Testis (tissue), 3 donors: ENCODE results near the gene NEK2. TPM values are rescaled to one million over a fixed set of nuclear protein-coding genes. Genes with fewer than 3 reads are reported as not detected.

Experiments used
- DNase-seq: peaks from one replicate; pipeline ENCODE4 v3.0.0-alpha.2; 2019
- H3K27ac ChIP-seq, 2 donors: fragments of 200-600 bp; sonication (generic); one replicate each; pipeline ENCODE4 v1.5.1; 2019
- H3K27me3 ChIP-seq: fragments of 200-600 bp; sonication (generic); one replicate; pipeline ENCODE4 v1.5.1; 2019
- H3K36me3 ChIP-seq: fragments of 200-600 bp; sonication (generic); one replicate; pipeline ENCODE4 v1.5.1; 2017; ENCODE audit warnings: low read depth; ENCODE audit errors: missing control alignments
- H3K4me1 ChIP-seq: fragments of 200-600 bp; sonication (generic); one replicate; pipeline ENCODE4 v1.5.1; 2019
- H3K4me3 ChIP-seq, 2 donors: fragments of 200-600 bp; sonication (generic); one replicate each; pipeline ENCODE4 v1.5.1; 2017 to 2019
- H3K9me3 ChIP-seq: fragments of 200-600 bp; sonication (generic); one replicate; pipeline ENCODE4 v1.5.1; 2017
- CTCF ChIP-seq, 3 experiments: fragments of 450-650 bp in 2 of 3; fragments of 200-600 bp in 1 of 3; sonication (generic) in 1 of 3; IDR thresholded peaks; one replicate each; pipeline ENCODE4 v1.5.1; 2016 to 2019; ENCODE audit warnings: antibody characterized with exemption in 3 of 3, mild to moderate bottlenecking in 2 of 3, moderate library complexity in 1 of 3
- POLR2A ChIP-seq: fragments of 450-650 bp; IDR thresholded peaks from one replicate; pipeline ENCODE4 v1.6.1; 2017; ENCODE audit warnings: antibody characterized with exemption, mild to moderate bottlenecking, moderate library complexity
- WGBS, 2 donors: methylation state at CpG; one replicate each; pipeline ENCODE4 v1.1.5; 2018; 5-methylcytosine and 5-hydroxymethylcytosine counted together
- intact Hi-C: fragments of 100-400 bp; cut with DNase I; formaldehyde crosslinking; loops from one replicate; pipeline ENCODE4 v1.15.1; 2023; ENCODE audit warnings: low total_unique reads
- polyA plus RNA-seq: library from polyadenylated mRNA; stranded (reverse); fragments of 350-450 nt; fragmentation: Illumina TruSeq; extraction: RNeasy Lipid Tissue Mini Kit (QIAGEN cat#74804); gene quantifications from one replicate; pipeline ENCODE4 v1.2.3, GENCODE V29; 2014; ENCODE audit warnings: low read depth, low replicate concordance; ENCODE audit not compliant: insufficient read depth
- total RNA-seq, 2 donors: library from RNA; depleted of rRNA; stranded (reverse); fragments of >200 nt; gene quantifications; one replicate each; pipeline ENCODE4 v1.2.3, GENCODE V29; 2016

NEK2 gene
- total and polyA plus RNA-seq, 3 donors from 2014 or later: 40.0 to 126 (median 53.9) TPM

- no peak for TF ChIP-seq CTCF (IDR thresholded peaks at IDR 0.05)
- TF ChIP-seq POLR2A: no peak
- DNase-seq: no peak
- Histone ChIP-seq H3K9me3 (no peaks in the 10 kb centered on the region), H3K4me1 (peaks cover 14% of the 10 kb centered on the region), H3K27me3 (no peaks in the 10 kb centered on the region), H3K36me3 (no peaks in the 10 kb centered on the region), H3K4me3 (no peak overlapping the region), H3K27ac (no peak overlapping the region)
- intact Hi-C loops: no loop called here
- WGBS, 2 donors: 86 to 89% methylated on average over 4 of the region's 4 CpGs
Observed at GRCh38 chr1:211642870-211643269, 32.6 kb downstream of the NEK2 start.

- no peak for TF ChIP-seq CTCF (IDR thresholded peaks at IDR 0.05)
- no peak for TF ChIP-seq POLR2A
- WGBS, 2 donors: 96 to 98% methylated on average over 2 of the region's 2 CpGs
- intact Hi-C loops: no loop called here
- Histone ChIP-seq H3K4me1 (peaks cover 14% of the 10 kb centered on the region), H3K4me3 (no peak overlapping the region), H3K9me3 (no peaks in the 10 kb centered on the region), H3K27ac (no peak overlapping the region), H3K27me3 (no peaks in the 10 kb centered on the region), H3K36me3 (no peaks in the 10 kb centered on the region)
- no peak for DNase-seq
Observed at GRCh38 chr1:211641942-211642341, 33.5 kb downstream of the NEK2 start.

DNA sequence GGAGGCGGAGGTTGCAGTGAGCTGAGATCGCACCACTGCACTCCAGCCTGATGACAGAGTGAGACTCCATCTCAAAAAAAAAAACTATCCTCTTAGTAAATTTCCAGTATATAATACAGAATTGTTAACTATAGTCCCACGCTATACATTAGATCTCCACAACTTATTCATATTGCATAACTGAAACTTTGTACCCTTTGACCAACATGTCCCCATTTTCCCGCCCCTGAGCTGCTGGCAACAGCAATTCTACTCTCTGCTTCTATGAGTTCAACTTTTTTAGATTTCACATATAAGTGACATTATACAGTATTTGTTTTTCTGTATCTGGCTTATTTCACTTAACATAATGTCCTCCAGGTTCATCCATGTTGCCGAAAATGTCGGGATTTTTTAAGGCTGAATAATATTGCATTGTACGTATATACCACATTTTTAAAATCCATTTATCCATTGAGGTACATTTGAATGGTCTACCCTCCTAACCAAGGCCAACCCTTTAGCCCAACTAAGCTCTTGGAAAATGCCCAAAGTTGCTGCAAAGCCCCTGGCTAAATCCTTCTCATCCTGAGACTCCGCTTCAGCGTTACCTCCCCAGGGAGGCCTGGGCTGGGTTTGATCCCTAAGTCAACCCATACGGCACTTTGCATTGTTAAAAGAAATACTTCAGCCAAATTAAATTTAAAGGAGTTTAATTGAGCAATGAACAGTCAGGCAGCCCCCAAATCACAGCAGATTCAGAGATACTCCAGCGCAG is 34.2 kb downstream of the NEK2 start:
- DNase-seq: no peak
- Histone ChIP-seq H3K4me3 (no peak overlapping the region), H3K4me1 (peaks cover 14% of the 10 kb centered on the region), H3K36me3 (no peaks in the 10 kb centered on the region), H3K27me3 (no peaks in the 10 kb centered on the region), H3K27ac (no peak overlapping the region), H3K9me3 (no peaks in the 10 kb centered on the region)
- no peak for TF ChIP-seq CTCF (IDR thresholded peaks at IDR 0.05)
- no peak for TF ChIP-seq POLR2A
- 86 to 96% methylated on average over 11 of the region's 11 CpGs for WGBS, 2 donors
- intact Hi-C loops: no loop called here

DNA sequence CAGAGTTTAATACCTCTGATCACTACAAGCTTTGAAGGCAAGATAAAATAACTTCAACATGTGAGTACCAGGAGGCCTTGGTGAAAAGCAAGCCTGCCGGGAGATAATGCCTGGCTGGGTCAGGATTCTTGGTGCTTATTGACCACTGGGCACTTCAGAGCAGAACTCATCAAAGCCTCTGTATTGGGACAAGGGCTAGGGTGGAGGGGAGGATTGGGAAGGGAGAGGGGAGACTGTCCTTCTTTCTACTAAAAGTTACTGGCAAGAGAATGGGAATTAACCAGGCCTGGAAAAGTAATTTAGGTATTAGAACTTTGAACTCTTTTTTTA is 35.2 kb downstream of the NEK2 start:
- WGBS, 2 donors: 58 to 80% methylated on average over 1 of the region's 1 CpG
- no peak overlapping the region for H3K4me3 ChIP-seq
- no peak overlapping the region for H3K27ac ChIP-seq
- DNase-seq: no peak
- no peaks in the 10 kb centered on the region for H3K27me3 ChIP-seq
- no peaks in the 10 kb centered on the region for H3K9me3 ChIP-seq
- intact Hi-C loops: no loop called here
- no peaks in the 10 kb centered on the region for H3K36me3 ChIP-seq
- TF ChIP-seq POLR2A: no peak
- H3K4me1 ChIP-seq: peaks cover 14% of the 10 kb centered on the region

DNA sequence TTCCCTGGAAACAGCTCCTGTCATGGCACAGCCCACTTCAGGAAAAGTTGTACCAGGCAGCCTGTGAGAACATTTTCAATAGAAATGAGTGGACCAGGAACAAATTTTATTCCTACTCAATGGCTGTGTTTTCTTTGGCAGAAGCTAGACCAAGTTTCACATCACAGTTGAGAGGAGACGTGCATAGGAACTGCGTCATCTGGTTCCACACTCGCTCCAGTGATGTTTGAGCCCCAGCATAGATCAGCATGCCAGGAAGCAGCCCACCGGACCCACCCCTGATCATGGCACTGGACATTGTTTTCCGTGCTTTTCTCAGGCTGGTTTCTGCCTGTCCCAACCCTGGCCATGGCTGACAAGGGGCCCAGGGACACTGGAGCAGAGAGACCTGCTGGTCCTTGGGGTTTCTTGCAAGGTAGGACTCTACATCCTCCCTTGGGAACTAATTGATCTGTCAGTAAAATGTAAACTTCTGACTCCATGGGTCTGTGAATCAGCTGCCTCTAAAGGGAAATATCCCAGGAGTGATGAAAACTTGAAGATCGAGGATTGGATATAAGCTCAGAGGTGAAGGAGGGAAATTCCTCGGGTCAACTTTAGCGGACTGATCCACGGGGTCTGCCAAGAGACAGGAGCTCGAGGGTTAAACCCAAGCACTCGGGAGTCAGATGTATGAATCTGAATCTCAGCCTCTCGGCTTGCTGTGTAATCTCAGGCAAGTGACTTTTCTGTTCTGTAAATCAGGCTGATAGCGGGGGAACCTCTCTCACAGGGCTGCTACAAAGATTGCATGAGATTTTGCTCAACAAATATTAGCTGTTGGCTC is 35.7 kb downstream of the NEK2 start:
- Histone ChIP-seq H3K27ac (no peak overlapping the region), H3K4me1 (peaks cover 14% of the 10 kb centered on the region), H3K36me3 (no peaks in the 10 kb centered on the region), H3K27me3 (no peaks in the 10 kb centered on the region), H3K4me3 (no peak overlapping the region), H3K9me3 (no peaks in the 10 kb centered on the region)
- DNase-seq: no peak
- WGBS, 2 donors: 53 to 65% methylated on average over 12 to 13 of the region's 13 CpGs
- TF ChIP-seq CTCF (IDR thresholded peaks at IDR 0.05) (no peak), POLR2A (no peak)
- intact Hi-C loops: no loop called here
